ENCODE data around the gene GBGT1.
"Not testable (repeated sequence)": the region's sequence is repeated elsewhere in the genome, so short reads cannot be mapped to it uniquely, and the experiment has no call there.

The GBGT1 gene

GRCh38 chr9:133173056-133173455 lies 9.3 kb upstream of the GBGT1 start:
- Histone ChIP-seq H3K27me3 (ENCODE audit: control insufficient read depth, insufficient read depth, low read length) (no peaks in the 10 kb centered on the region; the same call in 1 of the 2 replicates), H3K4me3 (ENCODE audit: low read length) (no peak overlapping the region), H3K4me1 (ENCODE audit: control insufficient read depth, insufficient read depth, low read length) (no peaks in the 10 kb centered on the region), H3K36me3 (ENCODE audit: control insufficient read depth, insufficient read depth, low read length) (no peaks in the 10 kb centered on the region), H3K27ac (ENCODE audit: low read length) (no peak overlapping the region), H3K9me3 (ENCODE audit: control insufficient read depth, insufficient read depth, low read length) (no peaks in the 10 kb centered on the region)
- WGBS (ENCODE audit: insufficient coverage, insufficient read length): no CpG with 5 or more reads among the region's 7 CpGs
- no peak for DNase-seq (ENCODE audit: low read depth, low spot score)

GRCh38 chr9:133171161-133171961 lies 7.6 kb upstream of the GBGT1 start:
- Histone ChIP-seq H3K27ac (ENCODE audit: low read length) (no peak overlapping the region), H3K9me3 (ENCODE audit: control insufficient read depth, insufficient read depth, low read length) (no peaks in the 10 kb centered on the region), H3K4me3 (ENCODE audit: low read length) (no peak overlapping the region), H3K27me3 (ENCODE audit: control insufficient read depth, insufficient read depth, low read length) (no peaks in the 10 kb centered on the region; the same call in 1 of the 2 replicates), H3K4me1 (ENCODE audit: control insufficient read depth, insufficient read depth, low read length) (no peaks in the 10 kb centered on the region), H3K36me3 (ENCODE audit: control insufficient read depth, insufficient read depth, low read length) (no peaks in the 10 kb centered on the region)
- no peak for DNase-seq (ENCODE audit: low read depth, low spot score)
- WGBS (ENCODE audit: insufficient coverage, insufficient read length): no CpG with 5 or more reads among the region's 29 CpGs

GRCh38 chr9:133170716-133171115 lies 7.0 kb upstream of the GBGT1 start:
- Histone ChIP-seq H3K4me1 (ENCODE audit: control insufficient read depth, insufficient read depth, low read length) (no peaks in the 10 kb centered on the region), H3K27me3 (ENCODE audit: control insufficient read depth, insufficient read depth, low read length) (no peaks in the 10 kb centered on the region), H3K36me3 (ENCODE audit: control insufficient read depth, insufficient read depth, low read length) (no peaks in the 10 kb centered on the region), H3K4me3 (ENCODE audit: low read length) (no peak overlapping the region), H3K27ac (ENCODE audit: low read length) (no peak overlapping the region), H3K9me3 (ENCODE audit: control insufficient read depth, insufficient read depth, low read length) (no peaks in the 10 kb centered on the region)
- no CpG with 5 or more reads among the region's 11 CpGs for WGBS (ENCODE audit: insufficient coverage, insufficient read length)
- no peak for DNase-seq (ENCODE audit: low read depth, low spot score)

- DNase-seq (ENCODE audit: low read depth, low spot score); H3K4me3 ChIP-seq (ENCODE audit: low read length); H3K27me3 ChIP-seq (ENCODE audit: control insufficient read depth, insufficient read depth, low read length); H3K9me3 ChIP-seq (ENCODE audit: control insufficient read depth, insufficient read depth, low read length); H3K4me1 ChIP-seq (ENCODE audit: control insufficient read depth, insufficient read depth, low read length); H3K36me3 ChIP-seq (ENCODE audit: control insufficient read depth, insufficient read depth, low read length); H3K27ac ChIP-seq (ENCODE audit: low read length): not testable (repeated sequence)
- WGBS (ENCODE audit: insufficient coverage, insufficient read length): no CpG with 5 or more reads among the region's 12 CpGs
Measured at GRCh38 chr9:133169687-133170086, 6.0 kb upstream of the GBGT1 start.

GRCh38 chr9:133169102-133169501 lies 5.4 kb upstream of the GBGT1 start:
- DNase-seq (ENCODE audit: low read depth, low spot score): no peak
- no CpG with 5 or more reads among the region's 13 CpGs for WGBS (ENCODE audit: insufficient coverage, insufficient read length)
- Histone ChIP-seq H3K27ac (ENCODE audit: low read length) (no peak overlapping the region), H3K36me3 (ENCODE audit: control insufficient read depth, insufficient read depth, low read length) (no peaks in the 10 kb centered on the region), H3K4me3 (ENCODE audit: low read length) (no peak overlapping the region), H3K27me3 (ENCODE audit: control insufficient read depth, insufficient read depth, low read length) (no peaks in the 10 kb centered on the region), H3K4me1 (ENCODE audit: control insufficient read depth, insufficient read depth, low read length) (no peaks in the 10 kb centered on the region), H3K9me3 (ENCODE audit: control insufficient read depth, insufficient read depth, low read length) (no peaks in the 10 kb centered on the region)

- Histone ChIP-seq H3K4me1 (ENCODE audit: control insufficient read depth, insufficient read depth, low read length) (peaks cover 1% of the 10 kb centered on the region; the same call in 1 of the 2 replicates), H3K27ac (ENCODE audit: low read length) (no peak overlapping the region), H3K36me3 (ENCODE audit: control insufficient read depth, insufficient read depth, low read length) (no peaks in the 10 kb centered on the region; the same call in 1 of the 2 replicates), H3K9me3 (ENCODE audit: control insufficient read depth, insufficient read depth, low read length) (no peaks in the 10 kb centered on the region), H3K4me3 (ENCODE audit: low read length) (no peak overlapping the region), H3K27me3 (ENCODE audit: control insufficient read depth, insufficient read depth, low read length) (no peaks in the 10 kb centered on the region)
- WGBS (ENCODE audit: insufficient coverage, insufficient read length): no CpG with 5 or more reads among the region's 6 CpGs
- no peak for DNase-seq (ENCODE audit: low read depth, low spot score)
Measured at GRCh38 chr9:133168432-133168831, 4.7 kb upstream of the GBGT1 start.

- H3K4me3 ChIP-seq (ENCODE audit: low read length): no peak overlapping the region
- no CpG with 5 or more reads among the region's 3 CpGs for WGBS (ENCODE audit: insufficient coverage, insufficient read length)
- H3K36me3 ChIP-seq (ENCODE audit: control insufficient read depth, insufficient read depth, low read length): no peaks in the 10 kb centered on the region; the same call in 1 of the 2 replicates
- no peak for DNase-seq (ENCODE audit: low read depth, low spot score)
- peaks cover 6% of the 10 kb centered on the region; the same call in 1 of the 2 replicates for H3K27me3 ChIP-seq (ENCODE audit: control insufficient read depth, insufficient read depth, low read length)
- H3K9me3 ChIP-seq (ENCODE audit: control insufficient read depth, insufficient read depth, low read length): no peaks in the 10 kb centered on the region
- peaks cover 6% of the 10 kb centered on the region; the same call in 1 of the 2 replicates for H3K4me1 ChIP-seq (ENCODE audit: control insufficient read depth, insufficient read depth, low read length)
- H3K27ac ChIP-seq (ENCODE audit: low read length): no peak overlapping the region
Measured at GRCh38 chr9:133167769-133168168, 4.1 kb upstream of the GBGT1 start.

GRCh38 chr9:133167096-133167730 lies 3.5 kb upstream of the GBGT1 start:
- H3K27me3 ChIP-seq (ENCODE audit: control insufficient read depth, insufficient read depth, low read length): peaks cover 7% of the 10 kb centered on the region; the same call in 1 of the 2 replicates
- H3K36me3 ChIP-seq (ENCODE audit: control insufficient read depth, insufficient read depth, low read length): no peaks in the 10 kb centered on the region; the same call in 1 of the 2 replicates
- H3K4me1 ChIP-seq (ENCODE audit: control insufficient read depth, insufficient read depth, low read length): peaks cover 6% of the 10 kb centered on the region; the same call in 1 of the 2 replicates
- no peak for DNase-seq (ENCODE audit: low read depth, low spot score)
- no peak overlapping the region for H3K4me3 ChIP-seq (ENCODE audit: low read length)
- no peaks in the 10 kb centered on the region for H3K9me3 ChIP-seq (ENCODE audit: control insufficient read depth, insufficient read depth, low read length)
- WGBS (ENCODE audit: insufficient coverage, insufficient read length): no CpG with 5 or more reads among the region's 3 CpGs
- H3K27ac ChIP-seq (ENCODE audit: low read length): no peak overlapping the region

- peaks cover 6% of the 10 kb centered on the region; the same call in 1 of the 2 replicates for H3K4me1 ChIP-seq (ENCODE audit: control insufficient read depth, insufficient read depth, low read length)
- H3K27ac ChIP-seq (ENCODE audit: low read length): no peak overlapping the region
- no CpG with 5 or more reads among the region's 17 CpGs for WGBS (ENCODE audit: insufficient coverage, insufficient read length)
- peaks cover 7% of the 10 kb centered on the region; the same call in 1 of the 2 replicates for H3K27me3 ChIP-seq (ENCODE audit: control insufficient read depth, insufficient read depth, low read length)
- H3K36me3 ChIP-seq (ENCODE audit: control insufficient read depth, insufficient read depth, low read length): no peaks in the 10 kb centered on the region; the same call in 1 of the 2 replicates
- H3K4me3 ChIP-seq (ENCODE audit: low read length): no peak overlapping the region
- no peaks in the 10 kb centered on the region for H3K9me3 ChIP-seq (ENCODE audit: control insufficient read depth, insufficient read depth, low read length)
- DNase-seq (ENCODE audit: low read depth, low spot score): no peak
Measured at GRCh38 chr9:133166392-133166791, 2.7 kb upstream of the GBGT1 start.

GRCh38 chr9:133165452-133165730 lies 1.7 kb upstream of the GBGT1 start:
- no peak overlapping the region for H3K27ac ChIP-seq (ENCODE audit: low read length)
- no peaks in the 10 kb centered on the region for H3K9me3 ChIP-seq (ENCODE audit: control insufficient read depth, insufficient read depth, low read length)
- peaks cover 7% of the 10 kb centered on the region; the same call in 1 of the 2 replicates for H3K27me3 ChIP-seq (ENCODE audit: control insufficient read depth, insufficient read depth, low read length)
- H3K4me3 ChIP-seq (ENCODE audit: low read length): no peak overlapping the region
- H3K4me1 ChIP-seq (ENCODE audit: control insufficient read depth, insufficient read depth, low read length): peaks cover 6% of the 10 kb centered on the region; the same call in 1 of the 2 replicates
- no peaks in the 10 kb centered on the region; the same call in 1 of the 2 replicates for H3K36me3 ChIP-seq (ENCODE audit: control insufficient read depth, insufficient read depth, low read length)
- DNase-seq (ENCODE audit: low read depth, low spot score): no peak
- WGBS (ENCODE audit: insufficient coverage, insufficient read length): no CpG with 5 or more reads among the region's 2 CpGs

Data from iPS DF 6.9 (cell line).